Fibroblast of gingiva (primary cell): ENCODE measurements around the gene UBALD1.

Experiments
- DNase-seq: peaks from one replicate; pipeline ENCODE4 v3.0.0-alpha.2; 2011; ENCODE audit warnings: low read depth

Gene UBALD1

DNA sequence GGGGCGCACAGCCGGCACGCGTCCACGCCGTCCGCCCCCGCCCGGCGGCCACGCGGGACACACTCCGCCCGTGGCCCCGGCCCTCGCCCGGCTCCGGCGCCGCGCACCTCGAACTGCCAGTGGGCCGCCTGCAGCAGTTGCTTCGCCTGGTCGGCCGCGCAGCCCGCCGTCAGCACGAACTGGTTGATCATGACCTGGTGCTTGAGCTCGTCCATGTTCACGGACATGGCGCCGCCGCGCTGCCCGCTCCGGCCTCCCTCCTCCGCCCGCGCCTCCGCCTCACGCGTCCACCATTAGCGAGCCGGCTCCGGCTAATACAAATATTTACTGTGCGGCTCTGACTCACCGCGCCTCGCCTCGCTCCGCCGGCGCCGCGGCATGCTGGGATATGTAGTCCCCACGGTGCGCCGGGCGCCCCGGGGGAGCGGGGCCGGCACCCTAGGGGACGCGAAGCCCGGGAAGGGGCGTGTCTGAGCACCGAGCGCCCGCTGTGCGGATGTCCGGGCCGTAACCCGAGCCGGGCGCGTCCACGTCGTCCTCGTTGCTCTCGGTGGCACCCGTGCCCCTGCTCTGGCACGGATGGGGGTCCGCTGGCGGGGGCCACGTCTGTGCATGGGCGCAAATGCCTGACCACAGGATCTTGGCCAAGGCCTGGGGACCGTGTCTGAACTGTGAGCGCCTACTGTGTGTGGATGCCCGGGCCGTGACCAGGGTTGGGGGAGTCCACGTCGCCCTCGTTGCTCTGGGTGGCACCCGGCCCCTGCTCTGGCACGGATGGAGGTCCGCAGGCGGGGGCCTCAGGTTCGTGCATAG lies at the start of gene UBALD1:
Gene UBALD1 (minus strand): TSS at position 318 of the 813 bp plus-strand sequence. CDS start 91 bp downstream, at position 227.
- DNase-seq = peak; percentile 89

DNA sequence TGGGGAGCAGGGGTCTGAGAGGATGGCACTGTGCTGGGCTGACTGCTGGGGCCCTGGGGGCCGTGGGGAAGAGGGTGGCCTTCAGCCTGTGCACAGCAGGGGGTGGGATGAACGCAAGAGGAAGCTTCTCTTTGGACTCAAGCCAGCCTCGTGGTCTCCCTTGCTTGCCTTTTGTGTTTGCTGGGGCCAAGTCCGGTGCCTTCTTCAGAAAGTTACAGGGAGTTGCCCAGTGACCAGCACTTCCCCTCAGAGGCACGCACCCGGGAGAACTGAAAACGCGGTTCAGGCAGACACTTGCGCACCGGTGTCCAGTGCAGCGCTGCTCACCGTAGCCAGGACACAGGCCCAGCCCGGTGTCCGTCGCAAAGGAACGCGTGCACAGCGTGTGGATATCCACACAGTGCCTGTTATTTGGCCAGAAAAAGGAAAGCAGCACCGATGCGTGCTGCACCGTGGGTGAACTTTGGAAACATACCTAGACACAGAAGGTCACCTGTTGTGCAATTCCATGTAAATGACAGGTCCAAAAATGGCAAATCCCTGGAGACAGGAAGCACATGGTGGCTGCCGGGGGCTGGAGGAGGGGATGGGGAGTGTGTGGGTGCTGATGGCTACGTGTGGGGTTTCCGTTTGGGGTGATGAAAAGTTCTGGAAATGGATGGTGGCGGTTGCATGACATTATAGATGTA lies 49.2 kb upstream of the UBALD1 start:
- DNase-seq = no peak

DNA sequence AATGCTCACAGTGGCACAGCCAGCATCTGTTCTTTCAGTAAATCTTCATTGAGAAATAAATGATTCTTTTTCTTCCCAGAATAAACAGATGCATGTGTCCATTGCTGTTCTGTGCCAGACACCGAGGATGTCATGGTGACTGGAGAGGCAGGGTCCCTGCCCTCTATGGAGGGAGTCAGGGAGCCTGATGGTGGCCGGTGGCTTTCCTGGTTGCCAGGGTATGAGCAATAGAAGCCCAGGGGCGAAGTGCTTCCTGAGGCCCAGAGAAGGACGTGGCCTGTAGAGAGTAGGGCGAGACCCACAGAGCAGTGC lies 48.7 kb upstream of the UBALD1 start:
- no peak for DNase-seq

DNA sequence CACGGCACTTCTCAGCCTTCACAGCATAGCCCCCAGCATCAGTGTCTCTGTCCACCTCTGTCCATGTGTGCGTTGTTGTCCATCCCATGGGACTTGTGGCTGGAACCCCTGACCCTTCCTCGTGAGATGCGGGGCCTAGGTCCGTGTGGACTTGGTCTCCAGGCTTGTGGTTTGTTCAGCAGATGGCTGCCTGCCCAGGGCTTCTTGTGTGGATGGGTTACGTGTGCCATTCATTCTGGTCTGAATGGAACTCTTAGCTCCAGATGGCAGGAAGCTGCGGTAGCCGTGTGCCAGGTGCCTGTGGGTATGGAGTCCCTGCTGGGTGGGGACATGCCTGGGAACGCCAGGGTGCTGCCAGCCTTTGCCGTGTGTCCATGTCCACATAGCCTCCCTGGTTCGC lies 47.0 kb upstream of the UBALD1 start:
- DNase-seq = no peak

- DNase-seq = no peak
Observed at GRCh38 chr16:4660454-4661007, 45.8 kb upstream of the UBALD1 start.

DNA sequence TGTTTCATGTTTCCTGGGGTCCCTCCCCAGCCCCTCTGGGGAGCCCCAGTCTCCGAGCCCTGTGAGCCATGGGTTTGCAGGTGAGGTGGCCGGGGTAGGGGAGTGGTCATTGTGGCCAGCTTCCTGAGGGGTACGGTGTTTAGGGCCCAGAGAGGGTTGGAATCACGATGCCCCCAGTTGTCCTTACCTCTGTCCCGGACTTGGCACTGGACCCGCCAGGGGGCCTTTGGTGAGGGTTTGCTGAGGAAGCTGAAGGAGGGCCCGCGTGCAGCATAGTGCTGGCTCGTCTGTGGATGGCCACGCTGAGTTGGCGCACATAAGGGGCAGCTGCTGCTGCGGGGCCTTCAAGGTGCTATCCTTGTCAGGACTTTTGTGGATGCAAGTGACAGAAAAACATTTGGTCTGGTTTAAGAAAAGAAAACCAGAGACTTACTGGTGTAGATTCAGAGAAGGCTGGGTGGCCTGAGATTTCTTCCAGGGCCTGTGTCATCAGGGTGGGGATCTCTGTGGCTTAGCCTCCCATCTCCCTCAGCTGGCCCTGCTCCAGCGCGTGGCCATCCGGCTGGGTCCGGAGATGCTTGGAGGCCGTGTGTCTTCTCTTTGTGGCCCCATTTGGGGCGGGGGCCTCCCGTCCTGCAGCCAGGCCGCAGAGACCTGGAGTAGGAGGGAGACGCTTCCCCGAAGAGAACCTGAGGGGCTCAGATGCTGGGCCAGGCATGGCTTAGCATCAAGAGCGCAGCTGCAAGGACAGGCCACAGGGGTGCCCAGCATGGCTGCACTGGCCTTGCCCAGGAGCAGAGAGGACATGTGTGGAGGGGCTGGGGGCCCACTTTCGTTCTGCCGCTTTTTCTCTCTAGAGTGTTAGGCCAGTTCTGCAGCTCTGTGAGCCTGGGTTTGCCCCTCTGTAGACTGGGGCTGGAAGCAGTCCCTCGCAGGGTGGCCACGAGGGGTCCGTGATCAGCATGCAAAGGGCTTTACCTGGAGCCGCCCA lies 45.0 kb upstream of the UBALD1 start:
- no peak for DNase-seq

DNA sequence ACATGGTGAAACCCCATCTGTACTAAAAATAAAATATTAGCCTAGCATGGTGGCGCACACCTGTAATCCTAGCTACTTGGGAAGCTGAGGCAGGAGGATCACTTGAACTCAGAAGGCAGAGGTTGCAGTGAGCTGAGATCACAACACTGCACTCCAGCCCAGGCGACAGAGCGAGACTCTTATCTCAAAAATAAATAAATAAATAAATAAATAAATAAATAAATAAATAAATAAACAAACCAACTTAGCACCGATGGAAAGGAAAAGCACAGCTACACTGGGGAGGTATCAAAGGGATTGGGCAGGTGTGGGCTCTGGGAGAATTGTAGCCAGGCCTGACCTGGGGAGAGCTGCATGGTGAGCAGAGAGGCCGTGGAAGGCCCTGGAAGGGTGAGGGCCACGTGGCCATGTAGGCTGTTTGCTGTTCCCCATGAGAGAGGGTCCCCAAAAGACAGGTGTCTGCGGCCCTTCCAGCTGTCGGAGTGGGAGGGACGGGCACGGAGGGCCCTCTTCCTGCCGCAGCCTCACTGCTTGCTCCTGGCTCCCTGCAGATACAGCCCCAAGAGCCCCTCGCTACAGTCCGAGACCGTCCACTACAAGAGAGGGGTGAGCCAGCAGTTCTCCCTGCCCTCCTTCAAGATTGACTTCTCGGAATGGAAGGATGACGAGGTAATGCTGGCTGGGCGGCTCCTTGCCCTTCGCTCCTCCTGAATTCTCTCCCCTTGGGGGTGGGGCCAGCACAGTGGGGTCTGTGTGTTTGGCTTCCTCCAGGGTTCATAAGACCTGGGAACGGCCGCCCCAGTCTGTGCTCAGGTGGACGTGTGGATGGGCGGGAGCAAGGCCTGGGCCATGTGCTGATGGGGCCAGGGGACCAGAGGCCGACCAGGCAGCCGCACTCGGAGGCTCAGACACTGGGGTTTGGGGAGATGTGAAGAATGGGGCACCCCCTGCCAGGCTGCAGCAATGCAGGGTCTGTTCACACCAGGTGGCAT lies 42.3 kb upstream of the UBALD1 start:
- DNase-seq = no peak

DNA sequence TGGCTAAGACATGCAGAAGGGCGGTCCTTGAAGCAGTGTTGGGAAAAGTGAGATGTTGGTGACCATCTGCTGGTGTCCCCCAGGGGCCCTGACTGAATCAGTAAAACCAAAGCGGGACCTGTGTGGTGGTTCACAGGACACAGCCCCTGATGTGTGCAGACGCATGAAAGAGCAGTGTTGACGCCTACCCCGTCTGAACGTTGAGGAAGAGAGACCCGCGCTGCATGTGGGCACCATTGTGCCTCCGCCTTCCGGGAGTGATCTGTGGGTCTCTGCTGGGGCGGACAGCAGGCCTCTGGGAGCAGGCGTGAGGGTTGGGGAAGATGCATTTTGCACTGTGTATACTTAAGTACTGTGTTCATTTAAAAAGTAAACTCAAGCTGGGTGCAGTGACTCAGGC lies 41.5 kb upstream of the UBALD1 start:
- no peak for DNase-seq

DNA sequence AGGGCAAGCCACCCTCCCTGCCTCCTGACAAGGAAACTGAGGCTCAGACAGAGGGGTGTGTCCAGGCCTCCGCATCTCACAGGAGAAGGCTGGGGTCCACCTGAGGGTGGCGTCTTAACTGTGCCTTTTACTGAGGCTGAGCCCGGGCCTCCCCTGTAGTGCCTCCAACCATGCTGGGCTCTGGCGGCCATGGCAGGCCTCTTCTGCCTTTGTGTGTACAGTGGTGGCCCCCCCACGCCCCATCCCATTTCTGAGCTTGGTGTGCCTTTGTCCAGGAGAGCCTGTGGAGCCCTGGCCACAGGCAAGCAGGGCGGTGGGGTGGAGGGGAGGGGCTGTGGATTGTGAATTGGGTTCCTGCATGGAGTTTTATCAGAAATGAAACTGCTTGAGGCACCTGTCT lies 41.1 kb upstream of the UBALD1 start:
- DNase-seq = no peak

- no peak for DNase-seq
Observed at GRCh38 chr16:4654964-4655590, 40.4 kb upstream of the UBALD1 start.

GRCh38 chr16:4654011-4654963 lies 39.6 kb upstream of the UBALD1 start:
- no peak for DNase-seq

GRCh38 chr16:4652561-4652960 lies 37.9 kb upstream of the UBALD1 start:
- DNase-seq = no peak

DNA sequence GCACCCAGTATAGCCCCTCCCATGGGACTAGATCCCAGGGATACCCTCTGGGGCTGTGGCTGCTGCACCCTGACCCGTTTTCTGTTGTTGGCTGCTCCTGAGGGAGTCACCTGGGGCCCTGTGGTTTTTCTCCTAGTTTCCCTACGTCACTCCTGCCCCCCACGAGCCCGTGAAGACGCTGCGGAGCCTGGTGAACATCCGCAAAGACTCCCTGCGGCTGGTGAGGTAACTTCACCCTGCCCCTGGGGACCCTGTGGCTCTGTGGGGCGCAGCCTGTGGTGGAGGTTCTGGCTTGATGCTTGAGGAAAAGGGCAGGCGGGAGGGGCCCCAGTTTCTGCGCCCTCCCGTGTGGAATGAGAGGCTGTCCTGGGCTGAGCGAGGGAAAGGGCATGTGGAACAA lies 37.1 kb upstream of the UBALD1 start:
- DNase-seq = no peak

DNA sequence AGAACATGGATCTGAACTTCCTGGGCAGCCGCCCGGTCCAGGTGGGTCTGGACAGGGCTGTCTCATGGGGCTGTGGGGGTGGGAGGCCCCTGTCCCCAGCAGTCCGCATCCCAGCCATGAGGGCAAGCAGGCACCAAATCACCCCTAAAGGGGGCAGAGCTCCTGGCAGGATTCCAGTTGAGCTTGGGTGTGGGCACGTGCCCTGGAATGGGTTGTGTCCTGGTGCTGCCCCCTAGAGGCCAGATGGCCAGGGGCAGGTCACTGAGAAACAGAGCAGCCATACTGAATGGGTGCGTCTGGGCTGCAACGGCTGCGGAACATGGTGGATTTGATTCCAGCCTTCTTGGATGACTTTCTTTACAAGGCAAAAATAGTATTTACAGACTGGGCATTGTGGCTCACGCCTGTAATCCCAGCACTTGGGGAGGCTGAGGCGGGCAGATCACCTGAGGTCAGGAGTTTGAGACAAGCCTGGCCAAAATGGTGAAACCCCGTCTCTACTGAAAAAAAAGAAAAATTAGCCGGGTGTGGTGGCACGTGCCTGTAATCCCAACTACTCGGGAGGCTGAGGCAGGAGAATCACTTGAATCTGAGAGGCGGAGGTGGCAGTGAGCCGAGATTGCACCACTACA lies 35.9 kb upstream of the UBALD1 start:
- DNase-seq = peak; percentile 43

DNA sequence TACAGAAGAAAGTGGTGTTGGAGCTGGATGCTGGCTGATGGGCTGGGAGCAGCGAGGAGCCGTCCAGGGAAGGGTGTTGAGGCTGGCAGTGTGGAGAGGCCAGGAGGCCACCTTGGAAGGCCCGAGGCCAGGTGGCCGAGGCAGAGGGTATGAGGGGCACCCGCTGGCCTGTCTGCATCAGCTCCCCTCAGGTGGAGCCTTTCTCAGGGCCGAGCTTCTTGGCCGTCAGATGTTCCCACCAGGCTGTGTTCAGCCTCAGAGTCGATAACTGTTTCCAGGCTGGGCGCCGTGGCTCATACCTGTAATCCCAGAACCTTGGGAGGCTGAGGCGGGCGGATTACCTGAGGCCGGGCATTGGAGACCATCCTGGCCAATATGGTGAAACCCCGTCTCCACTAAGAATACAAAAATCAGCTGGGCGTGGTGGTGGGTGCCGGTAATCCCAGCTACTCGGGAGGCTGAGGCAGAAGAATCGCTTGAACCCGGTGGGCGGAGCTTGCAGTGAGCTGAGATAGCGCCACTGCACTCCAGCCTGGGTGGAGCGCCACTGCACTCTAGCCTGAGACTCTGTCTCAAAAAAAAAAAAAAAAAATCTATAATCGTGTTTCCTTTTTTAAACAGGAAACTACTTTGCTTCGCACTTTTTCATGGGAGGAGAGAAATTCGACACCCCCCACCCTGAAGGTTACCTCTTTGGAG lies 35.2 kb upstream of the UBALD1 start:
- DNase-seq = no peak

DNA sequence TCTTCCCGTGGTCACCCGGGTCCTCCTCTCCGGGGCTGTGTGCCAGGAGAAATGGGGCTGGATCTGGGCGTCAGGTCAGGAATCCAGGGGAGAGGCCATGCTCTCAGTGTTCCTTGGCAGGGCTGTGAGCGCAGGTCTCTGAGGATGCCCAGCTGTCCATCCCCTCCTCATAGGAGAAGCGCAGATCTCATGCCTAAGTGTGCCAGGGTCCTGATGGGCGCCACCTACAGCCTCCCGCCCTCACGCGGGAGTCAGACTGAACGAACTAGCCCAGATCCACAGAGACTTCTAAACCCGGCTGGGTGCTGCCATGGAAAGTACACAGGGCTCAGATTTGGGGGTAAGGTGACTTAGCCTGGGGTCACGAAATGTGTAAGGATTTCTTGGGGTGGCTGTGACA lies 34.2 kb upstream of the UBALD1 start:
- no peak for DNase-seq

DNA sequence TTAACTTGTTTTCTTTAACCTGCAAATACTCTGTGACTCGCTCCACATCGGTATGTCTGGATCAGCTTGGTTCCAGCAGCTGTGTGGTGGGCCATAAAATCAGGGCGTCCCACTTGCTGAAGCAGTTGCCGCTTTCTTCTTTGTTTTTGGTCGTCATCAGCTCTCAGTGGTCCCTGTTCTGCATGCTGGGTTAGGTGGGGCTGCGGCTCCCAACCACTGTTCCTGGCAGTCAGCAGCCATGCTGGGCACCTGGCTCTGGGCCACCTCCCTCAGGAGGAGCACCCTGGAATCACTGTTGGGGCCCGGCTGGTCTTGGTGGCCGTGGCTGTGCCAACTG lies 32.9 kb upstream of the UBALD1 start:
- no peak for DNase-seq
